PC-9 (cell line): ENCODE measurements around the gene UBA6.

Experiments used
- CTCF ChIP-seq: fragments of 200-600 bp; sonication (generic); conservative IDR thresholded peaks from 2 replicates; pipeline ENCODE4 v1.6.1; 2017; ENCODE audit warnings: mixed run types, antibody characterized with exemption, mild to moderate bottlenecking, moderate library complexity
- EZH2 ChIP-seq: fragments of 200-600 bp; sonication (generic); IDR thresholded peaks from 2 replicates; pipeline ENCODE4 v1.8.0; 2017; ENCODE audit warnings: antibody characterized with exemption, low read depth

GRCh38 chr4:67565284-67565683 lies 135.7 kb downstream of the UBA6 start:
- TF ChIP-seq EZH2 = no peak
- no peak for TF ChIP-seq CTCF
